Esophagus squamous epithelium (tissue), 4 donors: ENCODE data around the gene RFPL4AL1.

Source experiments
- CTCF ChIP-seq, 6 experiments: fragments of 450-650 bp in 4 of 6; fragments of 200-600 bp in 2 of 6; sonication (generic) in 2 of 6; IDR thresholded peaks; one replicate each; pipeline ENCODE4 v1.5.1; 2016 to 2019; ENCODE audit warnings: antibody characterized with exemption in 6 of 6, mild to moderate bottlenecking in 4 of 6, moderate library complexity in 4 of 6
- POLR2A ChIP-seq, 4 donors: fragments of 450-650 bp; IDR thresholded peaks; one replicate each; pipeline ENCODE4 v1.6.1; 2017; ENCODE audit warnings: antibody characterized with exemption in 4 of 4, mild to moderate bottlenecking in 4 of 4, moderate library complexity in 3 of 4

- TF ChIP-seq POLR2A (IDR thresholded peaks at IDR 0.05) (no peak), CTCF (IDR thresholded peaks at IDR 0.05) (no peak)
These were observed 51.1 kb downstream of the RFPL4AL1 start for GRCh38 chr19:55820037-55820436.
